Measurements from ENCODE around the gene UBAC2. TPM values are rescaled to one million over a fixed set of nuclear protein-coding genes. Genes with fewer than 3 reads are reported as not detected.

Gene UBAC2
- polyA plus RNA-seq, 6 donors from 2014 or later, result 107 to 132 (median 115) TPM

DNA sequence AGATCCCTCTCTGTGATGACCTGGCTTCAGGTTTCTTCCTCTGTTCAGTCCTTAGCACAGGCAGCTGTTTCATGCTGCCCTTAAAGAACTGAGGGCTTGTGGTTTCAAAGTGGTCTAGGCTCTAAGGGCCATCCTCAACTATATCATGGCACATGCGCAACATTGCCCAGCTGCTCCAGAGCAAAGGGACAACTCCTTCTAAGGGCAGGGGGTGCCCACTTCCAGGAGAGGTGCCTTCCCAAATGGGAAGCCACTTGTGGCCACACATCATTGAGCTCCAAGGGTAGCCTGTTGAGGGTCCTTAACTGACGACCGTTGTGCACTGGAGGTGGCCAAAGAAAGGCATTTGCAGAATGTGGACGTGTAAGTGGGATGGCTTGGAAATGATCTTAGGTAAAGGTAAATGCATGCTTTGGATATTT is 99.3 kb downstream of the UBAC2 start:
- Mint-ChIP-seq H3K36me3 (peaks cover 10 to 23% of the 10 kb centered on the region in 2 donors), H3K4me3 (peak overlapping the region in 7 of 8 donors; percentile 32 to 71 (median 56)), H3K27ac (peak overlapping the region in 5 of 6 donors; percentile 48 to 86 (median 67)), H3K27me3 (no peaks in the 10 kb centered on the region), H3K9me3 (no peaks in the 10 kb centered on the region), H3K4me1 (peaks cover 78 to 86% (median 81%) of the 10 kb centered on the region in 3 donors)
- ATAC-seq (ENCODE audit: low read depth in 2 of 2) (no peak), DNase-seq (no peak)

DNA sequence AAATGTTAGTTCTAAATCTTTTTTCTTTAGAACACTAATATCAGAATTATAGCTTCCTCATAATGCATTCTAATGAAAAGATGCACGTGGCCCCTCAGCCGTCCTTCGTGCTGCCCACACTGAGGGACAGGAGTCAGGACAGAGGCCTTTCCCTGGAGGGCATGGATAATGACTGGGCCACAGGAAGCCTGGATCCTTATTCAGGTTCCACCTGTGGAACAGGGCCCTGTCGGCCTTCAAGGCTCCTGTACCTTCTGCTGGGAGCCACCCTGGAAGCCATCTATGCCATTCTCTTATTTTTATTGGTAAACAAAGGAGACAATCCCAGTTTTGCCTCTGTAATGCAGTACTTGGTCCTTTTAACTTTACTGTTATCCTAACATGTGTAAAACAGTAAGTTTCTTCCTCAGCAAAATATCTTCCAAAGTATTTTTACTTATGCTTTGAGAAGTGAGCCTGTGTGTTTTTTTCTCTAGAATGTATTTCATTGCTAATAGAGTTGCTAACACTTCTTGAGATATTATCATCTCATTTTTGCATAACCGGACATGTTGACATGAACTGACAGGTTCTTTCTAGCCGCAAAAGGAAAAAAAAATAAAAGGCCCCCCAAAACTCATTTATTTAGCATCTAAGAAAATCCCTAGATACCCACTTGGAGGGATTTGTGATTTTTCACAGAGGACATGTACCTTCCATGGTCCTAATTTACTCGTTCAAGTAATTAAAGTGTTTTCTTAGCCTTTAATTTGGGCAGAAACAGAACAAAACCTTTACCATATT is 100.6 kb downstream of the UBAC2 start:
- Mint-ChIP-seq H3K27me3 (no peaks in the 10 kb centered on the region), H3K4me1 (peaks cover 77 to 89% (median 88%) of the 10 kb centered on the region in 3 donors), H3K4me3 (peak overlapping the region in 4 of 8 donors; percentile 26 to 65 (median 38)), H3K27ac (peak overlapping the region in 3 of 6 donors; percentile 7 to 86 (median 77)), H3K9me3 (no peaks in the 10 kb centered on the region), H3K36me3 (peaks cover under 1 to 16% of the 10 kb centered on the region in 2 donors)
- ATAC-seq (ENCODE audit: low read depth in 2 of 2), result peak in 1 of 2 donors; percentile 9
- DNase-seq, result no peak

DNA sequence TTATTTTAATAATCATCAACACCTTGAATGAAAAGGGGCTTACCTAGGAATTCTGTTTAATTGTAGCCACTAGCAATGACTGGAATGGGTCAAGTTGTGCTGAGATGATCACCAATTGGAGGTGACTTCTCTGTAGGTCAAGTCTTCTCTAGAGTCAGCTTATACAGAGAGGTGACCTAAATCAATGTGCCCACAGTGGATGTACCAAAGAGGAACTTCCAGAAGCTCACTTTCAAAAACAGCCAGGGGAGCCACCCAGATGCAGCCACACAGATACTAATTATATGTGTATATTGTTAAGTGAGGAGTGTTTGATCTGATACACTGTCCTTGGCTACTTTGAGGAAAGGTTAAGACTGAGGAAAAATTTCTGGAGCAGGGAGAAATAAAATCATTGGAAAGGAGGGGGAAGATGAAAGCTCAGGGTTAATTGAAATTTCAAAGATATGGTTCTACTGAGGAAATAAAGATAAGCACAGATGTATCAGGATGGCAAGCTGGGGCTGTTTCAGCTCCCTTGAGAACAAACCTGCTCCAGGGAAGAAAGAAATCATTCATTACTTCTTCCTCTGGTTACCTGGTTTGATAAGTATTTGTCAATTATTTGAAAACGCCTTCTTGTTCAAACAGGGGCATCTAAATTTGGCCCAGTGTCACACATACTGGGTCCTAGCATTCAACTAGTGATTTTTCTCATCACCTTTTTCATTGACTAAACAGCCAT is 101.4 kb downstream of the UBAC2 start:
- Mint-ChIP-seq H3K27ac (peak overlapping the region; percentile 63 to 93 (median 81)), H3K4me1 (peaks cover 77 to 86% (median 84%) of the 10 kb centered on the region in 3 donors), H3K9me3 (no peaks in the 10 kb centered on the region), H3K4me3 (peak overlapping the region; percentile 66 to 94 (median 76)), H3K27me3 (no peaks in the 10 kb centered on the region), H3K36me3 (peaks cover 4 to 16% of the 10 kb centered on the region in 2 donors)
- DNase-seq (no peak), ATAC-seq (ENCODE audit: low read depth in 2 of 2) (peak; percentile 63 to 68)

DNA sequence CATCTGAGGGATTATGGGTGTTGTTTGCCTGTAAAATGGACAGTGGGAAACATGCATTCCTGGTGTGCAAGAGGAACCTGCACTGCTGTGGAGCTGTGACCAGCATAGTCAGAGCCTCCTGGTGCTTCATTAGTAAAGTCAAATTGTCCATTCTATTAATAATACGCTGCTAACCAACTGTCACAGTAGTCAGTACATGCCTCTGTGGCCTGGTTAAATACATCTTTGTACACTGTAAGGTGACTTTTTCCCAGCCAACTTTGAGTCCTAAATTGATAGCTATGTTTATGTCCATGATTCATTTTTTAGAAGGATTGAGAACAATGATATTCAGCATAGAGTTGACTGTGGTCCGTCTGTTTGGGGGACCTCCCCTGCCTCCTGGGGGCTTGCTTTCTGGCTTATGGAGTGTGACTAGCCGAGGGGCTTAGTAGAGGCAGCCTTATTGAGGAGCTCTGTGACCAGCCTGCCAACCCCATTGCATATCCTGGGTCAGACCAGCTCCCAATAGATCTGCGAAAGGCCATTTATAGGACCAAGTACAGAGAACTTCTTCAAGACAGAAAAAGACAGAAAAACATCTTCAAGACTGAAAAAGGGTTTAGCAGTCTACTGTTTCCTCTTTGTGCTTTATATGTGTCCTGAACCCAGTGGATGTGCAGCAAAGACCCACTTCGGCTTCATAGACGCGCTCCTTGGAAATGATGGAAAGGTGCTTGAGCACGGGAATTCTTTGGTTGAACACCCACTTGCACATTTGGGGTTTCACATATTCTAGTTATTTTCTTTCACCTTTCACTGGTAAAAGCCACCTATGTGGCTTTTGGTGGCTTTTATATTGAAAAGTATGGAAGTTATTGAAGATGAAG is 102.2 kb downstream of the UBAC2 start:
- DNase-seq (no peak), ATAC-seq (ENCODE audit: low read depth in 2 of 2) (no peak)
- H3K9me3 Mint-ChIP-seq, result no peaks in the 10 kb centered on the region
- no peaks in the 10 kb centered on the region for H3K27me3 Mint-ChIP-seq
- H3K27ac Mint-ChIP-seq, result peak overlapping the region; percentile 63 to 97 (median 89)
- H3K36me3 Mint-ChIP-seq, result peaks cover 4 to 16% of the 10 kb centered on the region in 2 donors
- peaks cover 77 to 86% (median 84%) of the 10 kb centered on the region in 3 donors for H3K4me1 Mint-ChIP-seq
- peak overlapping the region; percentile 32 to 94 (median 81) for H3K4me3 Mint-ChIP-seq

DNA sequence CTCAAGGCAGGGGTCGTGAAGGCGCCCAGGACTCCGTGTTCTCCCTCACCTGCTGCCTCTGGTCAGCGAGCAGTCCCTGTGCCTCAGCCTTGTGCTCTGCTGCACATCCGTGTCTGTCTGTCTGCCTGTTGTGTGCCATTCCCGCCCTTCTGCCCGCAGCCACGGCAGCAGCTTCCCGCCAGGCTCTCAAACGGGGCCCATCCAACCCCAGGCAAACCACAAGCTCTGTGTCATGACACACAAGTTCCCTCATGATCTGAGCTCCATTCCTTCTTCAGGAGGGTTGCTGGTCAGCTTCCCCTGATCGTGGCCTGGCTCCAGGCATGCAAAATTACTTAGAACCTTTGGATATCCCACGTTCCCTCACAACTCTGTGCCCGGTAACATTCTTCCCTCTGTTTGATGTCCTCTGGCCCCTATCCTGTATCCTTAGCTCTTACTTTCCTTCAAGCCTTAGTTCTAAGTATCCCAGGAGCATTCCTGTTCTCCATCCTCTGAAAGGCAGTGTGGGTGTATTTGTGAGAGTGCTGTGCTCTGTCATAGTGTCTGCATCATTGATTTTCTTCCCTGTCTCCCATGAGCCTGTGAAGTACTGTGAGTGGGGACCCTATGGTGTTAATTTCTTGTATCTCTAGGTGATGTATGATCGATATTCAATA is 103.3 kb downstream of the UBAC2 start:
- Mint-ChIP-seq H3K27me3 (no peaks in the 10 kb centered on the region), H3K4me1 (peaks cover 78 to 86% (median 82%) of the 10 kb centered on the region in 3 donors), H3K4me3 (peak overlapping the region; percentile 12 to 94 (median 78)), H3K9me3 (no peaks in the 10 kb centered on the region), H3K36me3 (peaks cover 10 to 16% of the 10 kb centered on the region in 2 donors), H3K27ac (peak overlapping the region in 5 of 6 donors; percentile 63 to 97 (median 84))
- ATAC-seq (ENCODE audit: low read depth in 2 of 2), result no peak
- DNase-seq, result no peak

DNA sequence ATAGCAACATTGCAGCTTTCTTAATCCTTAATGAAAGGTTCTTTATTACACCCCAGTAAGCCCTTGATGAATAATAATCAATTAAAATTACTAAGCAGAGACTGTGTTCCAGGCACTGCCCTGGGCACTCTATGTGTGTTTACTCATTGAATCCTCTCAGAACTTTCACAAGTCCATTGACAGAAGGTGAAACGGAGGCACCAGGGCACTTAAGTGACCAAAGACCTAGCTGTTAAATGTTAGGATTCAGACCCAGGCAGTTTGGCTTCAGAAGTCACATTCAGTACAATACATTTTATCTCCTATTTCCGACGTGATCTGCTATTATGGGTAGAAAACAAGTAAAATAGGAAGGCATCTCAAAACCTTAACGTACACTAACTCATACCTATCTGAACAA is 103.9 kb downstream of the UBAC2 start:
- DNase-seq (no peak), ATAC-seq (ENCODE audit: low read depth in 2 of 2) (no peak)
- Mint-ChIP-seq H3K27ac (peak overlapping the region in 5 of 6 donors; percentile 80 to 97 (median 86)), H3K4me3 (peak overlapping the region; percentile 12 to 94 (median 78)), H3K9me3 (no peaks in the 10 kb centered on the region), H3K4me1 (peaks cover 74 to 86% (median 80%) of the 10 kb centered on the region in 3 donors), H3K27me3 (no peaks in the 10 kb centered on the region), H3K36me3 (peaks cover 10 to 16% of the 10 kb centered on the region in 2 donors)

DNA sequence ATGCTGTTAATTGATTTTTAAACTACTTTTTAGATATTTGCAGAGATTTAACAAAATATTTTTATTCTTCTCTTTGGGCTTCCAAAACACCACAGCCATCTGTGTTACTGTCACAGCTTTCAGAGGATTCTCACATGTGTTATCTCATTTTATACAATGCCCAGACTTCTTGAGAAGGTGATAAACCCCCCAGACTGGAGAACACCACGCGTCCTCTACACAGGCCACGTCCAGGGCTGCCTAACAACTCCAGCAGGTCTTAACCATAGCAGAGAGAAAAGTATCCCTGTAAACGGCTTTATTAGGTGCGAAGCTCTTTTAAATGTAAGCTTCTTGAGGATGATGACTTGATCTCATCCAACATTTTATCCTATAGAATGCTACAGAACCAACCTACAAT is 104.5 kb downstream of the UBAC2 start:
- DNase-seq, result no peak
- Mint-ChIP-seq H3K27ac (peak overlapping the region; percentile 32 to 92 (median 88)), H3K4me1 (peaks cover 68 to 86% (median 81%) of the 10 kb centered on the region in 3 donors), H3K27me3 (no peaks in the 10 kb centered on the region), H3K36me3 (peaks cover 10 to 16% of the 10 kb centered on the region in 2 donors), H3K4me3 (peak overlapping the region; percentile 68 to 94 (median 84)), H3K9me3 (no peaks in the 10 kb centered on the region)
- ATAC-seq (ENCODE audit: low read depth in 2 of 2), result no peak

DNA sequence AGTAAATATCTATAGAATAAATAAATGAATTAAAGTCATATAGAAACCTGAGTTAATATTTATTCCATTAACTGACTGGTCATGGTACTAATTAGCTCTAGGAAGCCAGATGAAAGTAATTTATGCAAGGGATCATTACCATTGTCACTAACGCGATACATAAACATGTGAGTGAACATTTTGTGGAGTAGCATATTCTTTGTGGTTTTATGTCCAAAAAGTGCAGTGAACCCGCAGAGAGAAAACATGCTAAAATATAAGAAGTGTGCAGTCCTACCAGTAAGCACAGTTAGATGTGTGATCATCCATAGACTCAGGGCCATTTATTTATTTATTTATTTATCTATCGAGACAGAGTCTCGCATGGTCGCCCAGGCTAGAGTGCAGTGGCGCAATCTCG is 104.9 kb downstream of the UBAC2 start:
- H3K4me3 Mint-ChIP-seq, result peak overlapping the region; percentile 68 to 94 (median 91)
- H3K27me3 Mint-ChIP-seq, result no peaks in the 10 kb centered on the region
- H3K4me1 Mint-ChIP-seq, result peaks cover 64 to 85% (median 79%) of the 10 kb centered on the region in 3 donors
- DNase-seq (no peak), ATAC-seq (ENCODE audit: low read depth in 2 of 2) (no peak)
- peaks cover 10 to 16% of the 10 kb centered on the region in 2 donors for H3K36me3 Mint-ChIP-seq
- H3K27ac Mint-ChIP-seq, result peak overlapping the region in 5 of 6 donors; percentile 86 to 98 (median 94)
- H3K9me3 Mint-ChIP-seq, result no peaks in the 10 kb centered on the region

DNA sequence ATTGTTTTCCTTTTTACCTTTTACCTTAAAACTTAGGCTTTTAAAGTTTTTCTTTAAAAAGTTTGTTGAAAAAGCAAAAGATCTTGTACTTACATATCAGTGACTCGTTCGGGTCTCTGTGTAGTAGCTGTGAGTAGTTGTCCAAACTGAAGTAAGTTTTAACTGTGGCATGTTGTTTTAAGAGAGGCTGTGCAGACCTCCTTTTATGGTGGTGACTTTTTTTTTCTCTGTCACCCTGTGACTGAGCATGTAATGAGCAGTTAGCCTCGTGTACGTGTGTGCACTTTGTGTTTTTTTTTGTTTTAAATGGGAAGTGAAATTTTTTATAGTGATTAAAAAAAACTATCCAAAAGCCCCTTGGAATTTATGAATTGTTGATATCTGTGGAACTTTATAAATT is 106.6 kb downstream of the UBAC2 start, which contains the start of gene GPR183:
GPR183 (minus strand) TSS at position 153 of the 400 bp plus-strand sequence. CDS start 11,254 bp downstream, outside the sequence.
- no peaks in the 10 kb centered on the region for H3K9me3 Mint-ChIP-seq

DNA sequence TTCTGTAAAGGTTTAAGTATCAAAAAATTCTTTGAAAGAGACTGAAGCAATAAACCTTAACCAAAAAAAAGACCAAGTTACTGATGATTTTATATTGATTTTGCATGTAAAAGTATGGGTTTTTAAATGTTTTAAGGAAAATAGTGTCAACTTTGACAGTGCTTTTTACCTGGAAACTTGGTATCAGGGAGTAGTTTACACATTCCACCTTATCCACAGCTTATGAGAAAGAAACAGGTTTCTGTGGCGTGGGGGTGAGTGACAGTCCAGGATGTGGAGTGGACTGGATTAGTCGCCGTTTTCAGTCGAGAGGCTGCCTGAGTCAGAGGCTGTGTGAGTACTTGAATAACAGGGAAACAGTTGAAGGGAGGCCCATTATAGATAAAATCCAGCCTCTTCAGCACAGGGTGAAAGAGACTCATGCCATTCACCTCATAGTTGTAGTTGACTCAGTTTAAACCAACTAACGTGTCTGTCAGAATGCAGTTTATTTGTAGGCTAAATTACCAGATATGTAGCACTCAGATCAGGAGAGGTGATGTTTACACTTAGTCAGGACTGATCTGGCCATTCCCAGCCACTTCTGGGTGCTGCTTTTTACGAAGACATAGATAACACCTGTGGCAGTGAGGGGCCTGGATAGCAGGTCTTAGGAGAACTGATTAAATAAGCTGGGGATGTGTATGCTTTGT is 107.1 kb downstream of the UBAC2 start:
- Mint-ChIP-seq H3K27ac (peak overlapping the region; percentile 78 to 97 (median 94)), H3K9me3 (no peaks in the 10 kb centered on the region), H3K27me3 (no peaks in the 10 kb centered on the region), H3K36me3 (peaks cover 10 to 22% of the 10 kb centered on the region in 2 donors), H3K4me1 (peaks cover 63 to 84% (median 82%) of the 10 kb centered on the region in 3 donors), H3K4me3 (peak overlapping the region; percentile 68 to 94 (median 90))
- peak in 1 of 2 donors; percentile 22 for ATAC-seq (ENCODE audit: low read depth in 2 of 2)
- no peak for DNase-seq

More for the DNA sequence above, 106.6 kb downstream of the UBAC2 start, which contains the start of gene GPR183:
- ATAC-seq (ENCODE audit: low read depth in 2 of 2) (peak; percentile 92 to 94), DNase-seq (peak; percentile 70)
- H3K27me3 Mint-ChIP-seq, result no peaks in the 10 kb centered on the region
- peak within 1 kb of the TSS; percentile 68 to 94 (median 91) for H3K4me3 Mint-ChIP-seq
- peaks cover 10 to 17% of the 10 kb centered on the region in 2 donors for H3K36me3 Mint-ChIP-seq
- peak within 1 kb of the TSS; percentile 86 to 98 (median 94) for H3K27ac Mint-ChIP-seq
- peaks cover 61 to 84% (median 80%) of the 10 kb centered on the region in 3 donors for H3K4me1 Mint-ChIP-seq

DNA sequence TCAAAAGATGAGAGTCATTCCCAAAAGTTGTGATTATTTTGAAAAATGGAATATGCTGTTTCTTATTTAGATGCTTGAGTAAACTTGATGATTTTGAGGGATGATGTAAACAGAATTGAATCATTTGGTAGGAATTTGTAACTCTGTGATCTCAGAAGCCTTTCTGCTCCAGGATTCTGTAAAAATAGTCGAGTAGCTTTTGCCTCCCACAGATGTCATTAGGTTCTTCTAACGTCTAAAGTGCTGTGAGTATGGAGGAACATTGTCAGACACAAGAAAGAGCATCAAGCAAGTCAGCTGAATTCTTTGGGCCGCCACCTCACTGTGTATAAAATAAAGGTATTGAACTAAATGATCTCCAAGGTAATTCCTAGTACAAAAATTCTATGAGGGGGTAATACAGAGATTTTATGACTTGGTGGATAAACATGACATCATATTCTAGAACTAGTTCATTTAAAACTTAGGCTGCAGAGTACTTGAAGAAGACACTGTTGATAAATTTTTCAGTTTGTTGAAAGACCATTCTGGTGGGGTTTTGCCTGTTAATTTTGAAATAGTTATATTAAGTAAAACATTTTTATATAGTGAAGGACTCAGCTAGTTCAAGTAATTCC is 107.9 kb downstream of the UBAC2 start:
- no peak for DNase-seq
- Mint-ChIP-seq H3K27ac (peak overlapping the region in 4 of 6 donors; percentile 78 to 95 (median 90)), H3K27me3 (no peaks in the 10 kb centered on the region), H3K4me1 (peaks cover 61 to 82% (median 81%) of the 10 kb centered on the region in 3 donors), H3K36me3 (peaks cover 10 to 21% of the 10 kb centered on the region in 2 donors), H3K9me3 (no peaks in the 10 kb centered on the region), H3K4me3 (peak overlapping the region in 2 of 8 donors; percentile 30 to 90)
- no peak for ATAC-seq (ENCODE audit: low read depth in 2 of 2)

All from naive B cell (primary cell).